Measurements from ENCODE around the gene CPZ.
"Not testable (repeated sequence)": the region's sequence is repeated elsewhere in the genome, so short reads cannot be mapped to it uniquely, and the experiment has no call there.

The CPZ gene

GRCh38 chr4:8653326-8654000 is 60.9 kb downstream of the CPZ start:
- DNase-seq (ENCODE audit: low read depth) = no peak

GRCh38 chr4:8654139-8654538 is 61.6 kb downstream of the CPZ start:
- not testable (repeated sequence) for DNase-seq (ENCODE audit: low read depth)

- no peak for DNase-seq (ENCODE audit: low read depth)
Observed at GRCh38 chr4:8655411-8656184, 63.0 kb downstream of the CPZ start.

- DNase-seq (ENCODE audit: low read depth) = no peak
Observed at GRCh38 chr4:8656185-8656517, 63.6 kb downstream of the CPZ start.

- DNase-seq (ENCODE audit: low read depth) = no peak
Observed at GRCh38 chr4:8656711-8657380, 64.3 kb downstream of the CPZ start.

GRCh38 chr4:8657381-8658088 is 65.0 kb downstream of the CPZ start:
- no peak for DNase-seq (ENCODE audit: low read depth)

GRCh38 chr4:8662776-8663175 is 70.2 kb downstream of the CPZ start:
- DNase-seq (ENCODE audit: low read depth) = no peak

- DNase-seq (ENCODE audit: low read depth) = no peak
Observed at GRCh38 chr4:8664031-8664805, 71.7 kb downstream of the CPZ start.

- no peak for DNase-seq (ENCODE audit: low read depth)
Observed at GRCh38 chr4:8664976-8665375, 72.4 kb downstream of the CPZ start.

GRCh38 chr4:8665406-8666360 is 73.1 kb downstream of the CPZ start:
- DNase-seq (ENCODE audit: low read depth) = no peak

- no peak for DNase-seq (ENCODE audit: low read depth)
Observed at GRCh38 chr4:8666581-8666980, 74.0 kb downstream of the CPZ start.
